ENCODE measurements around the gene TMEM253. TPM values are rescaled to one million over a fixed set of nuclear protein-coding genes. Genes with fewer than 3 reads are reported as not detected.

Gene TMEM253
- polyA plus RNA-seq, 1 of the 3 experiments (the other 2 are of a cell fraction): 0.82 TPM

- WGBS (ENCODE audit: low lambda C conversion rate): 5% methylated on average over 3 of the region's 4 CpGs
- H3K4me3 ChIP-seq (ENCODE audit: low read depth in 2 of 2, low read length in 1 of 2): no peak overlapping the region
- H3K4me2 ChIP-seq: no peak overlapping the region
- ChIA-PET CTCF (interaction anchor here (1.5 to 1.6 kb wide), 2 partner anchors 14 to 45 kb away, joined by 3 to 8 read pairs; no protein-coding TSS in a partner anchor), POLR2A (no interaction called here)
- H3K27me3 ChIP-seq (ENCODE audit: insufficient read depth): peaks cover 32% of the 10 kb centered on the region; the same call in 1 of the 2 replicates
- no peaks in the 10 kb centered on the region for H3K79me2 ChIP-seq (ENCODE audit: insufficient read depth)
- no peak overlapping the region for H3K27ac ChIP-seq (ENCODE audit: low read depth in 2 of 2, low read length in 1 of 2)
- no peaks in the 10 kb centered on the region for H4K20me1 ChIP-seq (ENCODE audit: insufficient read depth)
- no peak for TF ChIP-seq TAF1 (IDR thresholded peaks at IDR 0.05; ENCODE audit: borderline replicate concordance, low read depth, low read length)
- TF ChIP-seq USF1 (IDR thresholded peaks at IDR 0.05; ENCODE audit: borderline replicate concordance, low read depth): no peak
- TF ChIP-seq RFX5 (IDR thresholded peaks at IDR 0.05; ENCODE audit: low read length): no peak
- no peak for TF ChIP-seq IRF3 (IDR thresholded peaks at IDR 0.05; ENCODE audit: low read depth, low read length)
- no peak for TF ChIP-seq POLR2AphosphoS5 (IDR thresholded peaks at IDR 0.05; ENCODE audit: low read depth, low read length)
- no peak for TF ChIP-seq MAX (IDR thresholded peaks at IDR 0.05; ENCODE audit: low read depth)
- no peak for TF ChIP-seq CHD2 (IDR thresholded peaks at IDR 0.05; ENCODE audit: low read length, partially characterized antibody)
- no peak for TF ChIP-seq JUND (IDR thresholded peaks at IDR 0.05)
- no peak for TF ChIP-seq USF2 (IDR thresholded peaks at IDR 0.05; ENCODE audit: borderline replicate concordance, low read depth, low read length)
- no peak for TF ChIP-seq TEAD4 (IDR thresholded peaks at IDR 0.05; ENCODE audit: borderline replicate concordance, insufficient read depth)
- TF ChIP-seq RXRA (IDR thresholded peaks at IDR 0.05; ENCODE audit: borderline replicate concordance, low read depth): no peak
- TF ChIP-seq TCF12 (IDR thresholded peaks at IDR 0.05): no peak
- no peak for TF ChIP-seq REST (IDR thresholded peaks at IDR 0.05; ENCODE audit: low read depth, low read length)
- TF ChIP-seq NFIC (IDR thresholded peaks at IDR 0.05; ENCODE audit: borderline replicate concordance): no peak
- TF ChIP-seq EP300 (IDR thresholded peaks at IDR 0.05; ENCODE audit: borderline replicate concordance in 1 of 2, low read depth in 1 of 2, low read length in 1 of 2): no peak
- TF ChIP-seq PBX3 (IDR thresholded peaks at IDR 0.05): no peak
- TF ChIP-seq SIN3A (IDR thresholded peaks at IDR 0.05; ENCODE audit: borderline replicate concordance, low read depth, low read length): no peak
- no peaks in the 10 kb centered on the region for H3K4me1 ChIP-seq (ENCODE audit: control insufficient read depth in 1 of 2, insufficient read depth in 2 of 2, low read depth in 1 of 2, low read length in 1 of 2)
- no peak for DNase-seq
- no peak overlapping the region for H3K9ac ChIP-seq
- no peaks in the 10 kb centered on the region for H3K9me3 ChIP-seq
- H2AFZ ChIP-seq (ENCODE audit: low read depth): no peak overlapping the region
- H3F3A ChIP-seq (replicated peaks; ENCODE audit: insufficient read depth): no peaks in the 10 kb centered on the region
- H3K9me2 ChIP-seq: no peaks in the 10 kb centered on the region
- H3K36me3 ChIP-seq (replicated peaks in 1 of 2; ENCODE audit: control insufficient read depth in 1 of 2, insufficient read depth in 2 of 2, low read length in 1 of 2): no peaks in the 10 kb centered on the region
Measured at GRCh38 chr14:21149641-21150367, 48.9 kb downstream of the TMEM253 start.
